Measurements from ENCODE around the gene DOCK10. TPM values are rescaled to one million over a fixed set of nuclear protein-coding genes. Genes with fewer than 3 reads are reported as not detected.

Gene DOCK10
- total and polyA plus RNA-seq, 2 donors (not counting 1 experiment from before 2014, with no cell fraction given), result 49.5 to 139 TPM

- H3K4me1 Mint-ChIP-seq, result peaks cover 83% of the 10 kb centered on the region
- H3K4me3 ChIP-seq (ENCODE audit: control extremely low read depth in 1 of 5, extremely low read depth in 1 of 5, insufficient read depth in 1 of 5, low read depth in 2 of 5, low read length in 4 of 5), result peak overlapping the region in 1 of 5 experiments; percentile 59
- ATAC-seq (ENCODE audit: low read depth) (no peak), DNase-seq (no peak)
- no peaks in the 10 kb centered on the region for H3K36me3 ChIP-seq (replicated peaks in 1 of 2; ENCODE audit: control extremely low read depth in 1 of 2, control insufficient read depth in 1 of 2, extremely low read depth in 1 of 2, insufficient read depth in 2 of 2, low read length in 1 of 2)
- peak overlapping the region; percentile 93 for H3K27ac Mint-ChIP-seq
- WGBS (ENCODE audit: insufficient coverage), result 95% methylated on average over 3 of the region's 3 CpGs
- no peaks in the 10 kb centered on the region for H3K27me3 Mint-ChIP-seq
- peak overlapping the region; percentile 25 for H2AFZ ChIP-seq (ENCODE audit: insufficient read depth, low read depth, low read length, poor library complexity, severe bottlenecking)
- POLR2A ChIA-PET, result interaction anchor here (0.6 to 1.9 kb wide), 4 partner anchors 12 to 63 kb away, joined by 3 to 9 read pairs (median 4); no protein-coding TSS in a partner anchor
- H4K20me1 ChIP-seq (ENCODE audit: control insufficient read depth, insufficient read depth, low read length, poor library complexity, severe bottlenecking), result no peaks in the 10 kb centered on the region
- peak overlapping the region; percentile 86 to 94 for H3K27ac ChIP-seq (ENCODE audit: low read length in 2 of 2)
- H3K9me3 Mint-ChIP-seq (ENCODE audit: insufficient read depth), result no peaks in the 10 kb centered on the region
- H3K9me3 ChIP-seq (ENCODE audit: control extremely low read depth in 1 of 3, control insufficient read depth in 2 of 3, insufficient read depth in 1 of 3, low read length in 2 of 3), result peaks cover 0 to 4% (median 0%) of the 10 kb centered on the region in 3 donors
- no peak overlapping the region for H3K9ac ChIP-seq (ENCODE audit: low read length)
- no peaks in the 10 kb centered on the region for H3K27me3 ChIP-seq (replicated peaks in 1 of 4; ENCODE audit: control extremely low read depth in 1 of 4, control insufficient read depth in 3 of 4, insufficient read depth in 4 of 4, low read length in 3 of 4)
- peak overlapping the region; percentile 66 for H3K4me3 Mint-ChIP-seq
- peak overlapping the region; percentile 80 for H3K4me2 ChIP-seq (replicated peaks; ENCODE audit: low read depth, low read length, poor library complexity, severe bottlenecking)
- peaks cover 61 to 70% of the 10 kb centered on the region in 2 donors for H3K4me1 ChIP-seq (ENCODE audit: control insufficient read depth in 2 of 2, insufficient read depth in 2 of 2, low read length in 2 of 2)
- TF ChIP-seq CTCF (IDR thresholded peaks at IDR 0.05) (no peak), EZH2 (IDR thresholded peaks at IDR 0.05; ENCODE audit: borderline replicate concordance, insufficient read depth, low read depth, low read length, poor library complexity, severe bottlenecking) (no peak)
- intact Hi-C loops (cut with micrococcal nuclease), result loop anchor here (1.0 to 10.0 kb wide), 4 partner anchors 9 to 1122 kb away; partner anchors contain the start of gene AP1S3
- peaks cover 62% of the 10 kb centered on the region for H3K79me2 ChIP-seq (ENCODE audit: control insufficient read depth, insufficient read depth, low read length)
- CTCF ChIA-PET, result interaction anchor here (1.3 to 2.6 kb wide), 6 partner anchors 14 to 45 kb away, joined by 3 to 15 read pairs (median 8); no protein-coding TSS in a partner anchor
These were observed 85.6 kb downstream of the DOCK10 start for GRCh38 chr2:224956706-224957105.

DNA sequence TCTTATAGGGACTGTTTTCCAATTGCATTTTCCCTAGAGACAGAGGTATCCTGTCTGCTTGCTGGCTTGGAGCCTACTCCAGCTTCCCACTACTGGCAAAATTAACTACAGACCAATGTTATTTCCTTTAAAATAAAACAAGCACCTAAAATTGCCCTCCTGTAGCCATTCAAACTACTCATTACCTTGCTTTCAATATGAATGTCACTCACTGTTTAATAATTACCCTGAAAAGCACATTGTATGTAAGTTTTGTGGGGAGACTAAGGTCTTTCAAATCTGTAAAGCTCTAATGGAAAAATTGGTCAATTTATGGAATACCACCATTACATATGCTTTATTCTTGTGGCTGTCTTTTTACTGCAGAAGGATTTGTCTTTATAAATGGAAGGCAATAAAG, 87.3 kb downstream of the DOCK10 start:
- no peaks in the 10 kb centered on the region for H3K36me3 ChIP-seq (replicated peaks in 1 of 2; ENCODE audit: control extremely low read depth in 1 of 2, control insufficient read depth in 1 of 2, extremely low read depth in 1 of 2, insufficient read depth in 2 of 2, low read length in 1 of 2)
- Mint-ChIP-seq H3K4me3 (no peak overlapping the region), H3K27ac (peak overlapping the region; percentile 54), H3K27me3 (no peaks in the 10 kb centered on the region), H3K4me1 (peaks cover 88% of the 10 kb centered on the region), H3K9me3 (ENCODE audit: insufficient read depth) (no peaks in the 10 kb centered on the region)
- no peak overlapping the region for H2AFZ ChIP-seq (ENCODE audit: insufficient read depth, low read depth, low read length, poor library complexity, severe bottlenecking)
- H3K27ac ChIP-seq (ENCODE audit: low read length in 2 of 2), result no peak overlapping the region
- H3K4me3 ChIP-seq (ENCODE audit: control extremely low read depth in 1 of 5, extremely low read depth in 1 of 5, insufficient read depth in 1 of 5, low read depth in 2 of 5, low read length in 4 of 5), result no peak overlapping the region
- no peak overlapping the region for H3K9ac ChIP-seq (ENCODE audit: low read length)
- H3K4me2 ChIP-seq (replicated peaks; ENCODE audit: low read depth, low read length, poor library complexity, severe bottlenecking), result no peak overlapping the region
- POLR2A ChIA-PET, result interaction anchor here (1.1 kb wide), 1 partner anchor 11 kb away, joined by 3 read pairs; no protein-coding TSS in a partner anchor
- TF ChIP-seq CTCF (IDR thresholded peaks at IDR 0.05) (no peak), EZH2 (IDR thresholded peaks at IDR 0.05; ENCODE audit: borderline replicate concordance, insufficient read depth, low read depth, low read length, poor library complexity, severe bottlenecking) (no peak)
- ATAC-seq (ENCODE audit: low read depth), result no peak
- H3K79me2 ChIP-seq (ENCODE audit: control insufficient read depth, insufficient read depth, low read length), result peaks cover 60% of the 10 kb centered on the region
- CTCF ChIA-PET, result interaction anchor here (0.8 to 1.2 kb wide), 3 partner anchors 11 to 47 kb away, joined by 3 to 4 read pairs (median 3); no protein-coding TSS in a partner anchor
- no peaks in the 10 kb centered on the region for H4K20me1 ChIP-seq (ENCODE audit: control insufficient read depth, insufficient read depth, low read length, poor library complexity, severe bottlenecking)
- intact Hi-C loops (cut with micrococcal nuclease), result loop anchor here (10.0 kb wide), 1 partner anchor 1120 kb away; the partner anchor contains the start of gene AP1S3
- no peaks in the 10 kb centered on the region for H3K9me3 ChIP-seq (ENCODE audit: control extremely low read depth in 1 of 3, control insufficient read depth in 2 of 3, insufficient read depth in 1 of 3, low read length in 2 of 3)
- H3K27me3 ChIP-seq (replicated peaks in 1 of 4; ENCODE audit: control extremely low read depth in 1 of 4, control insufficient read depth in 3 of 4, insufficient read depth in 4 of 4, low read length in 3 of 4), result no peaks in the 10 kb centered on the region
- peaks cover 70 to 73% of the 10 kb centered on the region in 2 donors for H3K4me1 ChIP-seq (ENCODE audit: control insufficient read depth in 2 of 2, insufficient read depth in 2 of 2, low read length in 2 of 2)
- no peak for DNase-seq
